Measurements from ENCODE around the gene SLC16A3.
"Not testable (repeated sequence)": the region's sequence is repeated elsewhere in the genome, so short reads cannot be mapped to it uniquely, and the experiment has no call there.

The SLC16A3 gene

DNA sequence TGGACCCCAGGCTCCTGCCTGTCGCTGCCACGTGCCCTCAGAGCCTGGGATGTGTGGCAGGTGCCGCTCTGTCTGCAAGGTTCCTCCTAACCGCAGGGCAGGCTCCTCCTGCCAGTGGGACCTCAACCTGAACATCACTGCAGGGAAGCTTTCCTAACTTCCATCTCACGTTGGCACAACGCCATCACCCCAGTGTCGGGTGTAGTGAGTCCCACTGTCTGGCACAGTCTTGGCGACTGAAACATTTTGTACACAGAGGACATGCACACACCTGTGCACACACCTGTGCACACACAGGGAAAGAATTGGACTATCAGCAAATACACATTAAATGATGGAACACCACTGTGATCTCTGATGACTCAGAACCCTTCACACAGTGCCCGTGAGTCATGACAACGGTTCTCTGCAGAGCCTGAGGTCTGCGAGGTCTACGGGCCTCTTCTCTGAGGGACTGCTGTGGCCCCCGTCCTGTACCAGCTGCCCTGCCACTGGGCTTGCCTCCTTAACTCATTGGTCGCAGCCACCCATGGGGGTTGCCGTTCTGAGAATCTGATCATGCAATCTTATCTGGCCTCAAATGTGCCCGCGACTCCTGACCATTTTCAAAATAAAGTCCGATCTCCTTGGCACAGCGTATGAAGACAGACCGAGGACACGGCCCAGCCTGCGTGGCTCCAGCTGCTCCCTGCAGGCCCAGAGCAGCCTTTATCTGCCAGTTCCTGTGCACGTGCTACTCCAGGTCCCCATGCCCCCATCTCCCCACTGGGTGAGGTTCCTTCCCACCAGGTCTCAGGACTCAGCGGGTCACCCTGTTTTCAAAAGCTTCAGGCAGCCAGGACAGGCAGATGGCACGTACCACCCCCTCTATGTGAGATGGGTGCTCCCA lies 23.8 kb upstream of the SLC16A3 start:
- DNase-seq (ENCODE audit: low spot score), result peak; percentile 67

DNA sequence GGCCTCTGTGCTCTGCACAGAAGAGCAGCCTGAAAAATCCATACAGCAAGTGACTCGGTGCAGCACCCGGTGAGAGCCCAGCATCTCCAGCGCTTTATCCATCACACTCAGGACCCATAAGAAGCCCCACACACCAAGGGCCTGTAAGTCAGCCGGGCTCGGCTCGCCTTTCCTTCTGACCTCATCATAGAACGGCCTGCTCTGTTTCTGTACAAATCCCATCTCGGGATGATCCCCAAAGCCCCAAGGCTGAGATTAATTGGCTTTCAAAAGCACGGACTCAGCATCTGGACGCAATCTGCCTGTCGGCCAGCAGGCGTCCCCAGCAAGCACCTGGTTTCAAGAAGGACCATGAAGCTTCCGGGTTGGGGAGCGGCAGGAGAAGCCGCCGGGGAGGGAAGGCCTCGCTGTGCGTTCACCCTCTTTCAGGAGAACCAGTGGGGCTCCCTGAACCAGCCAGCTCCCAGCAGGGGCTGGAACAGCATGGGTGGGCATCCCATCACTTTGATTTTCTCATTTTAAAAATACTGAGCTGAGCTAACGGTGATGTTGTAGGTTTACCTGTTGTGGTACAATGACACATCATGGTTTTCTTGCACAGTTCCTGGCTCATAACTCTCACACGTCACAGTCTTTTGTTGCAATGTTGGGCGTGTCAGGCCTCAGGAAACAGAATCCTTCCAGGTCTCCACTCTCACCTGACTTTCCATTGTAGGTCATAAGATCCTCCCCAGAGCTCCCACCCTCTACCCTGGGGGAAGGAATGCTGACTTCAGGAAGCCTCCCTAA lies 22.9 kb upstream of the SLC16A3 start:
- DNase-seq (ENCODE audit: low spot score), result peak; percentile 86

DNA sequence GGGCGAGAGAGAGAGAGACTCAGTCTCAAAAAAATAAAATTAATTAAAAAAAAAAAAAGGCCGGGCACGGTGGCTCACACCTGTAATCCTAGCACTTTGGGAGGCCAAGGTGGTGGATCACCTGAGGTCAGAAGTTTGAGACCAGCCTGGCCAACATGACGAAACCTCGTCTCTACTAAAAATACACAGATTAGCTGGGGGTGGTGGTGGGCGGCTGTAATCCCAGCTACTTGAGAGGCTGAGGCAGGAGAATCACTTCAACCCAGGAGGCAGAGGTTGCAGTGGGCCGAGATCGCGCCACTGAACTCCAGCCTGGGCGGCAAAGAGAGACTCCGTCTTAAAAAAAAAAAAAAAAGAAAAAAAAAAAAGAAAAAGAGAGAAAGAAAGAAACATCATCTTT lies 18.2 kb upstream of the SLC16A3 start:
- DNase-seq (ENCODE audit: low spot score), result not testable (repeated sequence)

DNA sequence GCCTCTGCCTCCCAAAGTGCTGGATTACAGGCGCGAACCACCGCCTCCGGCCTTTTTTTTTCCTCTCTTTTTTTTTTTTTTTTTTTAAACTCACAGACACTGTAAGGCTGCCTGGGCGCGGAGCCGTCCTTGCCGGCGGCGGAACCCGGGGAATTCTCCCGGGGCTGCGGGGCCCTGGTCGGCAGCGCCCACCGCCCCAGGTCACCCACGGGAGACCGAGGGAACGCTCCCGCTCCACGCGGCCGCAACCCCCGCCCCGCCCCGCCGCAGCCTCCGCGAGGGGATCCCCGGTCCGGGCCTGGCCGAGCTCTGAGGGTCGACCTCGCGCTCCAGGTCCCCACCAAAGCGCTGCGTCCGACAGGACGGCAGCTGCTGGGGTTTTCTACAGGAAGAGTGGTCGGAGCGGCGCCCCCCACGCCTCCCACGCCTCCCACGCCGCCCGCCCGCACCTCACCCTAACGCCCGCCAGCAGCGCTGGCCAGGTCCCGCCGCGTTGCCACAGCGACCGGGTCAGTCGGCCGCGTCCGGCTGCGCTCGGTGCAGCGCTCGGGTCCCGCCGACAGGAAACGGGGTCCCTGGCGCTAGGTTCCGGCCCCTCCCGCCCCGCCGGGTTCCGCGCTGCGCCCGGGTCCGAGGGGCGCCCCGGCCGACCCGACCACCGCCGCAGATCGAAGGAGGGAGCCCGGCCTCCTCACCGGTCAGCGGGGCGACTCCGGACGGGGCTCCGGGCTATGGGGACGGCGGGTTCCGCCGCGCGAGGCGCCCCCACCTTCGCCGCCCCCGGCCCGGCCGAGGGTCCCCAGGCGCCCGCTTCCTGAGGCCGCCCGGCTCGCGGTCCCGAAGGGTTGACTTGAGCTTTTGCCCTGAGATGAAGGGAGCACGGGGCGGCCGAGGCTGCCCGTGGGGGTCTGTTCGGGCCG lies 16.3 kb upstream of the SLC16A3 start, which contains the start of gene CCDC57:
Gene CCDC57 (minus strand): TSS at position 512 of the 920 bp plus-strand sequence. CDS start 10,898 bp downstream, outside the sequence.
- DNase-seq (ENCODE audit: low spot score), result peak; percentile 85

DNA sequence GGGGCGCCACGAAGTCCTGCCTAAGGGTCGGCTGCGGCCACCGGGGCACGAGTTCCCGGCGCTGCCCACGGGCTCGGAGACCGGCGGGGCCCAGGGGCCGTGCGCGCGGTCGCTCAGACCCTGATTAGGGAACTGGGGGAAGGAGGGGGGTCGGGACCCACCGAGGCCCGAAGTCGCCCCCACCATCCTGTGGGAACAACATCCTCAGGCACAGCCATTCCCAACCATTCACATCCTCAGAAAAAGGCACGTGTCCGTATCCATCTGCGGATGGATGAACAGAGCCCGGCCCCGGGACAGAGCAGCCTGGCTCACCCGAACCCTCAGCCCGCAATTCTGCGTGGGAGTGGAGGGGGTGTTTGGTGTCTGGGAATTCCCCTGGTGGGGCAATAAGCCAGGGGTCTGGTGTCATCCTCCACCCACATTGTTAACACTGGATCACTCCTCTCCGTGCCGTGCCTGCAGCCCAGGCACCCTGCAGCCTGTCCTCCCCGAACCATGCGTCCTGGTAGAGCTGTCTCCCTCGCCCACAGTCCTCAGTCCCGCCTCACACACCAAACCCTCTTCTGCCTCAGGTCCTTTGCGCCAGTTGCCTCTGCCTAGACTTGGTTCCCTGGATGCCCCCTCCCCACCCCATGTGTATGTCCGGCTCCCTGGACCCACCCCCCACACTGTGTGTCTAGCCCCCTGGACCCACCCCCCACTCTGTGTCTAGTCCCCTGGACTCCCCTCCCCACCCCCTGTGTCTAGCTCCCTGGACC lies 15.4 kb upstream of the SLC16A3 start:
- peak; percentile 80 for DNase-seq (ENCODE audit: low spot score)

DNA sequence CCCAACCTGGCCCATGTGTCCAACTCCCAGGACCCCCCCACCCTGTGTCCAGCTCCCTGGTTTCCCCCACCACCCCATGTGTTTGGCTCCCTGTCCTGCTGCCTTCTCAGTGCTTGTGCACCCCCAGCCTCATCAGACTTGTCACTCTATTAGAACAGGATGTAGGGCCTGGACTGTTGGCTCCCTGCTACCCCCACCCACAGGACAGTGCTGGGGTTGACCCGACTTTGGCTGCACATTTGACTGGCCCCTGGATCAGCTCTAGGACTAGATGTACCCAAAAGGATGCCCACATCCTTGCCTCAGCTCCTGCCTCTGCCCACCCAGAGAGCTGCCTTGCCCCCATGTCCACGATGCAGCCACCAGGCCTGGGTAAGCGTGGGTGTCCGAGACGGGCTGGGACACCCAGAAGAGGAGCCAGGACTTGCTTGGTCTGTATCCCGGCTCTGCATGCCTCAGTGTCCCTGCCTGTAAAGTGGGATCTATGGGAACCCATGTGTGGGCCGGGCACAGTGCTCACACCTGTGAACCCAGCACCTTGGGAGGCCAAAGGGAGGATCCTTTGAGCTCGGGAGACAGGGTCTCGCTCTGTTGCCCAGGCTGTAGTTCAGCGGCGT lies 14.7 kb upstream of the SLC16A3 start:
- DNase-seq (ENCODE audit: low spot score), result no peak

DNA sequence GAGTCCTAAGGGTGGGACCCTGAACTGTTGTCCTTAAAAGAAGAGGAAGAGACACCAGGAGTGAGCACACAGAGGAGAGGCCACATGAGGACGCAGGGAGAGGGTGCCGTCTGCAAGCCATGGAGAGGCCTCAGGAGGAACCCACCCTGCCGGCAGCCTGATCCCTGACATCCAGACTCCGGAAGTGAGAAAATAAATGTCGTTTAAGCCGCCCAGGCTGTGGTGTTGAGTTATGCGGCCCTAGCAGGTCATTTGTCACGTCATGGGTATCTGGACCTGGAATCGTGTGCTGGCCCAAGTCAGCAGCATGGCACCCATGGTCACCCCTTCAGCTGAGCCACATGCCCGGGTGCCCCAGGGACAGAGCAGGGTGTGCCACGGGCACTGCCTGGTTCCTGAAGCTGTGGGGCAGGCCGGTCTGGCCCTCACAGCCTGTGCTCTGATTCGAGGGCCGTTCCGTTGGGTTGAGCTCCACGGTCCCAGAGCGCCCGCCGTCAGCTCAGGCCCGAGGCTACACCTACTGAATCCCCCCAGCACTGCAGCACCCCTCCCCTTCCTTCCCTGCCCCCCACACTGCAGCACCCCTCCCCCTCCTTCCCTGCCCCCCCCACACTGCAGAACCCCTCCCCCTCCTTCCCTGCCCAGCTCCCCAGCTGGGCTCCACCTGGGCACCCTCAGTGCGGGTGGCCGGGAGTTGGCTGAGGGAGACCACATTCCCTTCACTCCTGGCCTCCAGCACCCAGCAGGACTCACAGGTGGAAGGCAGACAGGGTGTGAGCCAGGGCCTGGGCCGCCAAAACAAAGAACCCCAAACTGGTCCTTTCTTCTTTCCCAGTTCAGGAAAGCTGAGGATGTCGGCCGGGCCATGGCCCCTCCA lies 13.5 kb upstream of the SLC16A3 start:
- no peak for DNase-seq (ENCODE audit: low spot score)

DNA sequence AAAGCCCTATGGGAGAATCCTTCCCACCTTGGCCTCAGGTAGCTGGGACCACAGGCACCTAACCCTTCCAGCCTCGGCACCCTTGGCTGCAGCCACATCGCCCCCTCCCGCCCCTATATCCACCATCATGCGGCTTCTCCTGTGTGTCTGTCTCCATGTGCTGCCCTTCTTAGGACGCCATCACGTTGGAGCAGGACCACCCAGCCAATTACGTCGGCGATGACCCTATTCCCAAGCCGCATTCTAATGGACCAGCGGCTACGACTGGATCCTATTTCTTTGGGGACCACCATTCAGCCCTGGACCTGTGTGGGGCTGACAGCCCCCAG lies 12.9 kb upstream of the SLC16A3 start:
- no peak for DNase-seq (ENCODE audit: low spot score)

DNA sequence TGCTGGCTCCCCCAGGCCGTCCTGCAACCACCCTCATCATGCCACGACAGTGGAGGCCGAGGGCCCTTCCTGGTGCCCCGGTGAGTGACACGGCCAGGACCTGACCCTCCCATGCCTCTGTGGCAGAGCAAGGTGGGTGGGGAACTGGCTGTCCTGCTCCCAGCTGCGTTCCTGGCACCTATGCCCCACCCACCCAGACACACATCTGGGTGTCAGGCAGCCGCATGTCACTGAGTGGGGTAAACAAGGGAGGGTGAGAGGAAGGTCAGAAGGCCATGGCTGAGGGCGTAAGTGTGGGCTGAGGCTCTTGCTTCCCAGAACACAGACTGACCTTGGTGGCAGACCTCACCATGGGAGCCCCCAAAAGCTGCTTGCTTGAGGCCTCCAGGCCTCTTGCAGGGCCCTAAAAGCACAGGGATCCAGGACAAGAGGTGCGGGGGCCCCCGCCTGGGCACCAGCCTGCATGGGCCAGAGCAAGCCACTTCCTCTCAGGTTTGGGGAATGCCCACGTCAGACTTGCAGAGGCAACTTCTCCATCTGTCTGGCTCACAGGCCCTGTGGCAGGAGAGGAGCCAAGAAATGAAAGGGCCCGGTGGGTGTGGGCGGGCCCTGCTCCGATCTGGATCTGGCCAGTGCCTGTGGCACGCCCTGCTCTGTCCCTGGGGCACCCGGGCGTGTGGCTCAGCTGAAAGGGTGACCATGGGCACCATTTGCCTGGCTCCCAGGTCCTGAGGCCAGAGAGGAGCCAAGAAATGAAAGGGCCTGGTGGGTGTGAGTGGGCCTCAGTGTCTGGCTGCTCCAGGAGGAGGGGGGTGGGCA lies 12.3 kb upstream of the SLC16A3 start:
- no peak for DNase-seq (ENCODE audit: low spot score)

DNA sequence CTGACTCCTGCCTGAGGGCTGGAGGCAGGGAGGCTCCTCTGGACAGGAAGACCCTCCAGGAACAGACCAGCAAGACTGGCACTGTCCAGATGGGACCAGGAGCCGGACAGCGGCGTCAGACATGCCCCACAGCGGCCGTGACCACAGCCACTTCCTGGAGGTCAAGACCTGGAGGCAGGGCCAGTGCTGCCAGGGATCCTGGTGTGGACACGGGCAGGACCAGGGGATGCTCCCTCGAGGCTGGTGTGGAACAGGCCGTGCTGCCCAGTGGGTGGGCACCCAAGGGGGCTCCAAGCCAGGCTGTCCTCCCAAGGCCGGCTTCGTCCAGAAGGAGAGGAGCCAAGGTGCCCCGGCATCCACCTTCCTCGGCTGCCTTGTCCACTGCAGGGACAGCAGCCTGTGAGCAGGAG lies 11.7 kb upstream of the SLC16A3 start:
- DNase-seq (ENCODE audit: low spot score), result no peak

DNA sequence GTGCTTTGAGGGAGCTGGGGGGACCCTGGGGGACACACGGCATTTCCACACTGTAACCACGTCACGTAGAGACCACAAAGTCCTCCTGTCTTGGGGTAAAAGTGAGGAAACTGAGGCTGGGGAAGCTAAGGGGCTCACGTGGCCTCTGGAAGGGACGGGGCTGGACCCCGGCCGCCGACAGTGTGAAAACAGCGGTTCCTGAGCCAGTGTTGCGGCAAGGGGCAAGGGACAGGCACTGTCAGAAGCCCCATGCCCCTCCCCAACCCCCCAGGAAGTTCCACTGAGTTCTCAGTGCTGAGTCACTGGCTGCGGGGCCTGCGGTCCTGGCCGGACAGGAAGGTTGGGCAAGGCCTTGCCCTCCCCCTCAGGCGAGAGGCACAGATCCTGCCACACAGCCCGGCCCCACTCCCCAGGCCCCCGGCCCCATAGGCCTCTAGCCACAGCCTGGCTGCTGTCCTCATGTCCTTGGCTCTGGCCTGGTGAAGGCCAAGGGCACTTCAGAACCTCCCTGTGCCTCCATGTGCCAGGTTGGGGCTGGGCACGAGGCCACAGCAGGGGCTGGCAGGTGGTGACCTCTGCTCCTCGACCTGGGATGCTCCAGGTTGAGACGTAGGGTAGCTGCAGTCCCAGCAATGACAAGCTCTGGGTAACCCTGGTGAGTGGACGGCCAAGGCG lies 11.2 kb upstream of the SLC16A3 start:
- DNase-seq (ENCODE audit: low spot score), result peak; percentile 62

DNA sequence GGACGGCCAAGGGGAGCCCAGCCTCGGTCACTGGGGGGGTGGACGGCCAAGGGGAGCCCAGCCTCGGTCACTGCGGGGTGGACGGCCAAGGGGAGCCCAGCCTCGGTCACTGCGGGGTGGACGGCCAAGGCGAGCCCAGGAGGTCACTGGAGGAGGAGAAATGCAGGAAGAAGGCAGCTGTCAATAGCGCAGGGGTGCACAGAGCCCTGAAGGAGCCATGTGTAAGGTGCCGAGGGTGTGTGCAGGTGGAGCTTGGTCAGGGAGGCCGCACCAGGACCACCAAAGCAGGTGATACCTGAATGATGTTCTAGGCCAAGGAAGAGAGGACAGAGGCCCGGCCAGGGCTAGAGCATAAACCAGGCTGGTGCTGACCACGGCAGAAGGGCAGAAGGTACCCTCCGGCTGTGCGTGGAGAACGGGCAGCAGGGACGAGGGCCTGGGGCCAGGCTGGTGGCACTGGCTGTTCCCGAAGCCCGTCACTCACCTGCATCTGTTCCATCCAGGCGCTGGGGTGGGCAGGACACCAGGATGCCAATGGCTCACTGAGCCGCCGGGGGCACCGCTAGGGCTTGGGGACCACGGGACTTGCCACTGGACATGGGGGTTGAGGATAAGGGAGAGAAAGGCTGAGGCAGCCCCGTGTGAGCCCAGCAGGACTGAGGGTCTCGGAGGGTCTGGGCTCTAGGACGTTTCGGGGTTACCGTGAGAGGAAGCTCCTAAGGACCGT lies 10.3 kb upstream of the SLC16A3 start:
- no peak for DNase-seq (ENCODE audit: low spot score)

DNA sequence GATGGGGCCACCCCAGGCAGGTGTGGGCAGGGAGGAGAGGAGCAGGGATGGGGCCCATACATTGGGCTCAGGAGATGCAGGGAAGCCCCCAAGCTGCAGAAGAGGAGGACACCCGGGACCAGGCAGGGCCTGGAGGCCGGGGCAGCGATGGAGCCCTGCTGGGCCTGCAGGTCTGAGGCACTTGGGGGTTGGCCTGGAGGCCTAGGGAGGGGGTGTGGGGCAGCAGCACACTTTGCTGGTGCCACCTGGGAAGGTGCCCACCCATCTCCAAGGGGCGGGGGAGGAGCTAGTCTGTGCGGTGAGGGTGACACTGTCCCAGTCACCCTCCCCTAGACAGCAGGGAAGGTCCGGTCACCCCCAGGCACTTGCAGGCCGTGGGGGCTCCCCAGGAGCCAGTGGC lies 9.8 kb upstream of the SLC16A3 start:
- no peak for DNase-seq (ENCODE audit: low spot score)

DNA sequence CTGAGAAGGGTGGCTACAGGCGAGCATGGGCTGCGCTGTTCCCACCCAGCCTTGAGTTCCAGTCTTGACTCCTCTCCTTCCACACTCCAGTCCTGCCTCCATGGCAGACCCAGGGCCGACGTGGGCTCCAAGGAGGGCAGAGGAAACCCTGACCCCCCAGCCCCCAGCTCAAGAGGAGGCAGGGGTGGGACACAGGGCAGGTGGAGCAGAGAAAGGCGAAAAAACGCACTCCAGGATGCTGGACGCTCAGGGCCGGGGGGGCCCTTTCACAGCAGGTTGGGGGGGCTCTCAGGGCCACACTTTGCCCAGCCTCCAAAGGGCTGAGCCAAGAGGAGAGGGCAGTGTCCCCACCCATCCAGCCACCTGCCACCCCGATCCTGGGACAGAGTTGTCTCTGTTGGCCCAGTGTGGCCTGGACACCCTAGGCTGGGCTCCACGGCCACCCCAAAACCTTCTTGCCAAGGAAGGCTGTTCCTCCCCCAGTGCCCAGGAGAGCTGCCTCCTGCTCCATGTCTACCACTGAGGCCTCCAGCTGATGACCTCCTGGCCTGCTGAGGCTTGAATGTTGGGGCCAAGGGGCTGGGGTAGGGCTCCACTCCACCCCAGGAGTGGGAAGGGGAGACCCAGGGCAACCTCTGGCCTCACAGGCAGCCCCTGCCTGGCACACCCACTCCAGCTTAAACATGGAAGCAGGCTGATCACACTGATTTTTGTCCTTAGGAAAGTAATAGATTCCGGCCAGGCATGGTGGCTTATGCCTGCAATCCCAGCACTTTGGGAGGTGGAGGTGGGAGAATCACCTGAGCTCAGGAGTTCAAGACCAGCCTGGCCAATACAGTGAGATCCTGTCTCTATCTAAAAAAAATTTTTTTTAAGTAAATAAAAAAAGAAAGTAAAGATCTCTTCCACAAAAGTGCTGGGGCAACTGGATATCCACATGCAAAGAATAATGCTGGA lies 8.8 kb upstream of the SLC16A3 start:
- no peak for DNase-seq (ENCODE audit: low spot score)

DNA sequence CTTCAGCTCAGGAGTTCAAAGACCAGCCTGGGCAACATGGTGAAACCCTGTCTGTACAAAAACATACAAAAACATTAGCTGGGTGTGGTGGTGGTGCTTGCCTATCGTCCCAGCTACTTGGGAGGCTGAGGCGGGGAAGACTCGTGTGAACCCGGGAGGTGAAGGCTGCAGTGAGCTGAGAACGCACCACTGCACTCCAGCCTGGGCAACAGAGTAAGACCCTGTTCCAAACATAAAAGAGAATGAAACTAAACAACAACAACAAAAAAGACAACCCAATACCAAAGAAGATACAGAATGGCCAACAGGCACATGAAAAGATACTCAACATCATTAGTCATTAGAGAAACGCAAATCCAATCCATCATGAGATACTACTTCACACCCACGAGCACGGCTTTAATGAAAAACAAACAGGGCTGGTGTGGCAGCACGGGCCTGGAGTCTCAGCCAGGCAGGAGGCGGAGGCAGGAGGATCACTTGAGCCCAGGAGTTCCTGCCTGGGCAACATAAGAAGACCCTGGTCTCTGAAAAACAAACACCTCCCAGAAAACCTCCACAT lies 7.4 kb upstream of the SLC16A3 start:
- no peak for DNase-seq (ENCODE audit: low spot score)

DNA sequence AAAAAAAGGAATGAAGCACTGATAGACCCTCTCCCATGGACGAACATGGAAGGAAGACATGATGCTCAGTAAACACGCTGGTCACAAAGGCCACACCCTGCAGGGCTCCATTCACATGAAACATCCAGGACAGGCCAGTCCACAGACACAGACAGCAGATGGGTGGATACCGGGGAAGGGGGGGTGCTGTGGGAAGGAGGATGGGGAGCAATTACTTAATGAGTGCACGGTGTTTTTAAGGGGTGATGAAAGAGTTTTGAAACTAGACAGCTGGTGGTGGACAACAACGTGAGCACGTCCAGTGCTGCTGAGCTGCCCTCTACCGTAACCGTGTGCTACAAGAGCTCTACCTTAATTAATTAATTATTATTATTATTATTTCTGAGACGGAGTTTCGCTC lies 6.0 kb upstream of the SLC16A3 start:
- DNase-seq (ENCODE audit: low spot score), result no peak
